Renal cortical epithelial cell (primary cell): Measurements from ENCODE around the gene ATP4A. TPM values are rescaled to one million over a fixed set of nuclear protein-coding genes. Genes with fewer than 3 reads are reported as not detected.

Source experiments
- DNase-seq: peaks from one replicate; pipeline ENCODE4 v3.0.0-alpha.2; 2011; ENCODE audit warnings: low read depth
- total RNA-seq: library from RNA; depleted of rRNA; stranded (reverse); fragments of >200 nt; gene quantifications from 2 replicates; pipeline ENCODE4 v1.2.3, GENCODE V29; 2014

Gene ATP4A
- total RNA-seq, 1 donor from 2014 or later: not detected

DNA sequence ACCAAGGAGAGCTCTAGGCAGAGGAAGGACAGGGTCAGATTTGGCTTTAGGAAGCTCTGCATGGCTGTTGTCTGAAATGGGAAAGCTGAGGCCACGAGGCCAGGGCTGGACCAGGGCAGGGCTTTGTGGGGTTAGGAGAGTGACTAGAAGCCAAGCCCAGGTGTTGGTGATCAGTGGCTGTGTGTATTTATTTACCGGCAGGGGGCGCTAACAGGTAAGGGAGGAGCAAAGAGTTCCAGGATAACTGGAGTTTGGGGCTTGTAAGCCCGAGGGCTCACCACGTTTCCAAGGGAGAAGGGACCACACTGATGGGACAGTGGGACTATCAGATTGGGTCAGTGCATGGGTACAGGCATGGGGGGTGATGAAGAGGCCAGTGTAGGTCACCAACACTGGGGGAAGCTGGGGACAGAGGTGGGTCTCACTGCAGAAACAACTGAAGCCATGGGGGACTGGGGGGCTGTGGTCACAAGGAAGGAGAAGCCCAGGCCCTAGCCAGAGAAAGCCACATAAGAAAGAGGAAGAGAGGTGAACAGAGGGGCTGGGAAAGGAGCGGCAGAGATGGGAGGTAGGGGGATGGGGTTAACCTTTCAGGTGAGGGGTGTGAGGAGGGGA, 14.2 kb downstream of the ATP4A start:
- DNase-seq: peak; percentile 40

DNA sequence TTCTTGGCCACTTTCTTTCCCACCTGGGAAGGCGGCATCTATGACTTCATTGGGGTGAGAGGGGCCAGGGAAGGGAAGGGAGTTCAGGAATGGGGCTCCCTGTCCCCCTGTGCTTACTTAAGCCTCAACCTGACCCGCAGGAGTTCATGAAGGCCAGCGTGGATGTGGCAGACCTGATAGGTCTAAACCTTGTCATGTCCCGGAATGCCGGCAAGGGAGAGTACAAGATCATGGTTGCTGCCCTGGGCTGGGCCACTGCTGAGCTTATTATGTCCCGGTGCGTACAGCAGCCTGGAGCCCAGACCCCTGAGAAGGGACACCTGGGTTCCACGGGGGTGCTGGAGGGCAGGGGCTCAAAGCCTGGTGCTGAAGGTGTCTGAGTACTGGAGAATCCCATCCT, 16.9 kb downstream of the ATP4A start:
- no peak for DNase-seq

DNA sequence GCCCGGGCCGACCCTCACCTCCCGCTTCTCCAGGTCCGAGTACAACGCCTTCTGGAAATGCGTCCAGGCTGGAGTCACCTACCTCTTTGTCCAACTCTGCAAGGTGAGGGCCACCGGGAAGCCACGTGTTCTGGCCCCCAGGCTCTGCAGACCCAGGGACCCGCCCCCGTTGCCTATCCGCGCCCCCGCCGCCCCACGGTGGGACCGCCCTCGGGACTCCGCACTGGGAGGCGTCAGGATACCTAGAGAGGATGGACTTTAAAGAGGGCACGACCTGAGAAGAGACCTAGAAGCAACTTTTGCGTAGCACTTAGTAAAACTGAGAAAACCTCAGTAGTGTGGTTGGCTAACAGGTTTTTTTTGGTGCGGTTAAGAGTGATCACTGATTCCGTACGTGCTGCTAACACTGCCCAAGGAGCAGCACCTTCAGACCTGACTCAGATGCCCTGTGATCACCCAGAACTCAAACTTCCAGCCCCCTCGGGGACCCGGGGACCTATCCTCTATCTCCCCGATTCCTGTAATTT, 17.5 kb downstream of the ATP4A start:
- DNase-seq: no peak

DNA sequence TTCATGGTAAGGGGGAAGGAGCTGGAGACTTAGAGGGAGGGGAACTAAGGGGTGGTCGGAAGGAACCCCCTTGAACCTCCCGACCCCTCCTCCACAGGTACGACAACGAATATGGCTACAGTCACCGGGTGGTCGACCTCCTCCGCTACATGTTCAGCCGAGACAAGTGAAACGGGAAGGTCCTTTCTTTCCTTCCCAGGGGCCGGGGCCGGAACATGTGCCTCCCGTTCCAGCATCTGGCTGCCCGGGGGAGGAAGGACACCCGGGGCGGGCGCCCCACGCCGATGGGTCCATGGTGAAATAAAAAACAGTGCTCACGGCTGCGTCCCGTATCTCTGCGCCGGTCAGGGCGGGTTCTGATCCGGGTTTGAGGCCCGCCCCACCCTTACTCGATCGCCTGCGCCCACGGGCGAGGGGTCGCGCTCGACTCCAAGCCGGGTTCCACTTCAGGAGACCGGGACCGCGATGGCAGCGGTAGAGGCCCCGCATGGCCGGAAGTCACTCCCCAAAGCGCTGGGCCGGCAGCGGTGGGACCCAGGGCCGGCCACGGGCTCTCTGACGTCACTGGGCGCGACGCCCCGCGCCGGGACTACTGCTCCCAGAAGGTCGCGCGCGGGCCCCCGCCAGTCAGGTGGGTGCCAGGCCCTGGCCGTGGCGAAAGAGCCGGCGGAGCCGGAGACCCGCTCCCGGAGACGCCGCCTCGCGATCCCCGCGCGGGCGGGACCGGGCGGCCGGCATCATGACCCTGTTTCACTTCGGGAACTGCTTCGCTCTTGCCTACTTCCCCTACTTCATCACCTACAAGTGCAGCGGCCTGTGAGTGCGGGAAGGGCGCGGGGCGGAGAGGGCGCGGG, 18.2 kb downstream of the ATP4A start, which contains the start of gene TMEM147:
TMEM147 (plus strand) TSS at position 626 of the 854 bp plus-strand sequence; CDS start at position 740, 114 bp downstream.
- peak; percentile 57 for DNase-seq

DNA sequence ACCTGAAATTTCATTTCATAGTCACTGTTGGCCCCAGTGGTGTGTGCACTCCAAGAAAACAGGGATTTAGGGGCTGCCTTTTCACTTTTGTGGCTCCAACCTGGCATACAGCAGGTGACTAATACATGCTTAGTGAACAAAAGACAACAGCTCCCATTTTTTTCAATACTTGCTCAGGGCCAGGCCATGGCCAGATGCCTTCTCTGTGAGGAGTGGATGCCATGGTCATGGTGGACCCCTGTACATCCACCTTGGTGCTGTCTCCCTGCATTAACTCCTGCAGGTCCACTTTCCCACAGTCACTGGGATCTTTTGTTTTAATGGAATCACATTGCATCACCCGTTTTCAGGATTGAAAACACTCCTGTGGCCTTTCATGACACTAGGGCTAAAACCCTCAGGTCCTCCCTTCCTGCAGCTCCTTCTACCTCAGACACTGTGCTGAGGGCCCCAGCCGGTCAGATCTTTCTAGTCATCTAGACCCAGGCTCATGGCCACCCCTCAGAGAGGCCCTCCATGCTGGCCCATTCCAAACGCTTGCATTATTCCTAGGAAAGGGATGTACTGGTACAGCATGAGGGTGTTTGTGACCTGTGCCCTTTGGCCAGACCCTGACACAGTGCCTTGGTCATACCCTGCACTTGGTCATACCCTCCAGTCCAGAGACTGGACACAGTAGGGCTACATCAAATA, 19.2 kb downstream of the ATP4A start:
- no peak for DNase-seq

DNA sequence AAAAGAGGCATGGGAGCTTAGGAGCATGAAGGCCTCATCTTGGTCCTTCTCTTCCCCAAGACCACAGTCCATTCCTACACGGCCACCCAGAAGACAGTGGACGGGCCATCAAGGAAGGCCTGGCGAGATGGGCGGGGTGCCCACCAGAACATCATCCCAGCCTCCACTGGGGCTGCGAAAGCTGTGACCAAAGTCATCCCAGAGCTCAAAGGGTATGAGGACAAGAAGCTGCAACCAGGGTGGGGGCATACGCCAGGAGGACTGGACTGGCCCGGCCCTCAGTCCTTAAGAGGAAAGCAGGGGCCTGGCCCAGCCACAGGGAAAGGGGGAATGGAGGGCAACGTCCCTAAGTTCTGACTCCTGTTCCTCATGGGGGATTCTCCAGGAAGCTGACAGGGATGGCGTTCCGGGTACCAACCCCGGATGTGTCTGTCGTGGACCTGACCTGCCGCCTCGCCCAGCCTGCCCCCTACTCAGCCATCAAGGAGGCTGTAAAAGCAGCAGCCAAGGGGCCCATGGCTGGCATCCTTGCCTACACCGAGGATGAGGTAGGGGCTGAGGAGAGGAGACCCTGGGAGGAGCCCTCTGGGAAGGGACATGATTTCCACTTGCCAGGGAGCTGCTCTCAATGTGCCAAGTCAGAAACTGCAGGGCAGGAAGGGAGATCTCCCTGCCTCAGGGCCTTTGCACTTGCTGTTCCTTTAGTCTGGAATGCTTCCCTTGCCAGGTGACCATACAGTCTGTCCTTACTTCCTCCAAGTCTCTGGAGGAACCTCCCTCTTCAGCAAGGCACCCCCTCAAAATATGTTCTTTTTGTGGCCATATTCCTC, 20.0 kb downstream of the ATP4A start:
- no peak for DNase-seq

DNA sequence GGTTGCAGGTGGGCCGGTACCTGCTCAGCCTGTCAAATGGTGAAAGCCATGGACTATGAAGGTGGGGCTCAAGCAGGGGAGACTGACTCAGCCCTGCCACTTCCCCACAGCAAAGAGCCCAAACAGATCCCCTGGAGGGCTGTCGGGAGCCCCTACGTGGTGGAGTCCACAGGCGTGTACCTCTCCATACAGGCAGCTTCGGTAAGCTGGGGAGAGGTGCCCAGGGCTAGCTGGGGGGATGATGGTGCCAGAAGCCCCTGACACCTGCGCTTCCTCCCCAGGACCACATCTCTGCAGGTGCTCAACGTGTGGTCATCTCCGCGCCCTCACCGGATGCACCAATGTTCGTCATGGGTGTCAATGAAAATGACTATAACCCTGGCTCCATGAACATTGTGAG, 21.2 kb downstream of the ATP4A start:
- DNase-seq: no peak

DNA sequence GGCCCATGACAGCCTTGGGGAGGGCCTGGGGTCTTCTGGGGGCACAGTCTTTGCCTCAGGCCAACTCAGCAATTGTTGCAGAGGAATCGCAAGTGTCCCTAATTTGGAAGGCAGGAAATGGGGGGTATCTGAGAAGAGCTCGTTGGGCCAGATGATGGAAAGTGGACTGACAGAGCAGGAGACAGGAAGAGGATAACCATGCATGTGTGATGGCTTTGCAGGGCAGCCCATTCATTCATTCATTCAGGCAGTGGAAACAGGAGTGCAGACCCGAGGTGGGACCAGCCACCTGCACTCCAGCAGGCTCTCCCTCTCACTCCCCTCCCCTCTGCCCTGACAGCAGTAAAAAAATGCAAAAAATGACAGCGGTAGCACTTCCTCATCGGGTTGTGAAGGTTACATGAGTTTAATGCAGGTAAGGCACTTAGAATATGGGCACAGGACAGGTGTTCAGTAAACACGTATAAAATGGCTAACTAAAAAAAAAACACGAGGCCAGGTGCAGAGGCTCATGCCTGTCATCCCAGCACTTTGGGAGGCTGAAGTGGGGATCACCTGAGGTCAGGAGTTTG, 23.0 kb downstream of the ATP4A start:
- no peak for DNase-seq

DNA sequence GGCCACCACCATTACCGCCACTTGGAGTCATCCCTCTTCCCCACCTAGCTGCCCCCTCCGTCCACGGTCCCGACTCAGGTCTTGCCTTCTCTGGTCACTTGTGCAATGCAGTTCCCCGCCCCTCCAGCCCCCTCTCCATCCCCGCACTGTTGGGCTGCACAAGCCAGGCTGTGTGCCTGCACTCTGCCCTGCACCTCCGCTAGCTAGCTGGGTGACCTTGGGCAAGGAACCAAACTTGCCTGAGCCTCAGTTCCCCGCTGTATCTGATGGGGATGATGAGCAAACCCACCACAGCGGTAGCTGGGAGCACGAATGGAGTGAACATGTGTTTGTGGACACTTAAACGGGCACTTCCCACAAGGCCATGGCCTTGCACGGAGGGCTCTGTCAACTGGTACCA, 23.6 kb downstream of the ATP4A start:
- no peak for DNase-seq

DNA sequence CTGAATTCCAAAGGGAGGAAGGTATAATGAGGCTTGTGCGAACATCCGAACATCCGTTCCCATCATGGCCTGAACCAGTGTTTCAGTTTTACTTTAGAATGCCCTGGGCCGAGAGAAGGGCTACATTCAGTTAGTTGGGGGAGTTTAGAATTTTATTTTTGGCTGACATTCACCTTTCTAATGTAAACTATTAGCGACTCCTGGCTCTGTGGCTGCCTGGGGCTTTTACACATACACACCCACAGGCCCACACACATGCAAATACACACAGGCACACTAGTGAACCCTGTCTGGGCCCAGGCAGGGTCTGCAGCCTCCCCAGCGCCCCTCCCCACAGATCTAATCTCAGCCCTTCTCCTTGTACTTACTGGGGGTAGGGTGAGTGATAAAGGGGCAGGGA, 24.1 kb downstream of the ATP4A start:
- DNase-seq: no peak

DNA sequence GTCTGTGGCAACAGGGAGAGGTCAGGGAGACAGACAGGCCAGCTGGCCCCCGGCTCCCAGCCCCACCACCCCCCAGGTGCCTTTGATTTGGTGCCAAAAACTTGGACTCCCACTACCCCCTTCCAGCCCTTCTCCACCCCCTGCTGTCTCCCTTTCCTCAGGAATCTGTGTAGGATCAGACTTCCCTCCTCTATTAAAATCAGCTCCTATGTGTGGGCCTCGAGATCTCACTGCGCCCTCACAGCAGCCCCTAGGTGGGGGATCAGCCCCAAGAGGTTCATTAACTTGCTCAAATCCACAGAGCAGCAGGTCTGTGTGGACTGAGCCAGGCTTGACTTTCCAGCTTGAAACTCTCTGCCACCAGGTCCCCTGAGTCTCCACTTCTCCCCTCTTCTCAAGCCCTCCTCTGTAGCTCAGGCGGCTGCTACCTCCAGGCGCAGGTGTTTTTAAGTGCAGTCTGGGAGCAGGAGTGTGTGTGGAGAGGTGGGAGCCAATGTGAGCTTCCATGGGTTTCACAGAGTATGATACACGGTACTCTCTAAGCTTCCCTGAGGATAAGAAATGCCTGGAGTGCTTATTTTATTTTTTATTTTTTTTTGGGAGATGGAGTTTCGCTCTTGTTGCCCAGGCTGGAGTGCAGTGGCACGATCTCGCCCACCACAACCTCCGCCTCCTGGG, 28.5 kb downstream of the ATP4A start:
- no peak for DNase-seq

DNA sequence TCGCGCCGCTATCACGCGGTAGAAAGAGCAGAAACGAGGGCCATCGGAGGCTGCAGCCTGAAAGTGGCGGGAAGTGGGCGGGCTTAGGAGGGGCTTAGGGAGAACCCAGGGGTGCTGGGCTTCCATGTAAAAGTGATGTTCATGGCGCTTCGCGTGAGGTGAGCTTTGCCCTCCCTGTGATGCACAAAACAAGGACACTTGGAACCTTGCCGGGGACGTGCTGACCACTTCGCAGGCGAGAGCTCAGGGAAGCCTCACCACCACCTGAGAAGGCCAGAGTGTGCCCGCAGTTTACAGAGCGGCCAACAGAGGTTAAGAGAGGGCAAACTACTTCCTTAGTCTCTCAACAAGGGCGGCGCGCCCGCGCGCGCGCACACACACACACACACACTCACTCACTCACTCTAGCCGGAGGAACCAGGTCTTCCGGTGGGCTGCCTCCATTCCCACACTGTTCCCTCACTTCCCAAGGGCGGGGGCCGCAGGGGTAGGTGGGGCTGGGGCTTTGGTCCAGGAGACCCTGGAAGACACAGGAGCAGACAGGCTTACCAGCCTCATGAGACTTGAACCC, 29.6 kb downstream of the ATP4A start:
- DNase-seq: no peak

DNA sequence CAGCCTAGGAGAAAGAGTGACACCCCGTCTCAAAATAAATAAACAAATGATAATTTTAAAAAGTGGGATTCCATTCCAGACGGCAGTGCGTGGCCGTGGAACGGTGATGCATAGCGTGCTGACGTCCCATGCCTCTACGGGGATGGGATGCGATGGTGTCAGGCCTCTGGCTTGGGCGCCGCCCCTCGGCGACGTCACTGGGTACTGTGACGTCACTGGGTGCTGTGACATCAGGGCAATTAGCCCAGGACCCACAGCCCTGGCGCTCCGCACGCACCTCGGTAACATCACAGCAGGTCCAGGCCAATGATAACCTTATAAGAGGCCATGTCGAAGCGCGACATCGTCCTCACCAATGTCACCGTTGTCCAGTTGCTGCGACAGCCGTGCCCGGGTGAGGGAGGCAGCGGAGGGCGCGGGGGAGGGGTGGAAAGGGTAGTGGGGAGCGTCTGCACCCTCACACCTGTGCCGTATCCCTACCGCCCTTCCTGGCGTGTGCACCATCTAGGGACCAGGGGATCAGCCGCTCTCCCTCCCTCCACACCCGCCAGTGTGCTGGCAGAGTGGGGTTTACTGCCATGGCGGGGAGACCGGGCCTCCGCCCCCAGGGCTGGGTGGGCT, 30.1 kb downstream of the ATP4A start, which contains the start of gene GAPDHS:
GAPDHS (plus strand) TSS at position 256 of the 621 bp plus-strand sequence; CDS start at position 328, 72 bp downstream.
- no peak for DNase-seq

DNA sequence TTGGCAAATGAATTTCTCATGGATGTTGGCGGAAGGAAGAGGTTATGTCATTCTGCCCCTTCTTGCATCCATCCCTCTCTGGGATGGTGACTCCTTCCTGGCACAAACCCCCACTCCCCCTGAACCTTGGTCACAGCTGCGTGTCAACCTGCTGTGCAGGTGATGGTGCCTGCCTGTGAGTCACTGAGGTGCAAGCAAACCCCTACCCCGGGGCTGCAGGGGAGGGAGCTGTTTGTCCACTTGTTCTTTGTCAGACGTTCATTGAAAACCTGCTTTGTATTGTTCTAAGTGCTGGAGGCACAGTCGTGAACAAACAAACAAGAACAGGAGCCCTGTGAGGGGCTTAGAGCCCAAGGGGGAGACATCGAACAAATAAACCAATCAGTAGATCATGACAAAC, 32.2 kb downstream of the ATP4A start:
- no peak for DNase-seq

DNA sequence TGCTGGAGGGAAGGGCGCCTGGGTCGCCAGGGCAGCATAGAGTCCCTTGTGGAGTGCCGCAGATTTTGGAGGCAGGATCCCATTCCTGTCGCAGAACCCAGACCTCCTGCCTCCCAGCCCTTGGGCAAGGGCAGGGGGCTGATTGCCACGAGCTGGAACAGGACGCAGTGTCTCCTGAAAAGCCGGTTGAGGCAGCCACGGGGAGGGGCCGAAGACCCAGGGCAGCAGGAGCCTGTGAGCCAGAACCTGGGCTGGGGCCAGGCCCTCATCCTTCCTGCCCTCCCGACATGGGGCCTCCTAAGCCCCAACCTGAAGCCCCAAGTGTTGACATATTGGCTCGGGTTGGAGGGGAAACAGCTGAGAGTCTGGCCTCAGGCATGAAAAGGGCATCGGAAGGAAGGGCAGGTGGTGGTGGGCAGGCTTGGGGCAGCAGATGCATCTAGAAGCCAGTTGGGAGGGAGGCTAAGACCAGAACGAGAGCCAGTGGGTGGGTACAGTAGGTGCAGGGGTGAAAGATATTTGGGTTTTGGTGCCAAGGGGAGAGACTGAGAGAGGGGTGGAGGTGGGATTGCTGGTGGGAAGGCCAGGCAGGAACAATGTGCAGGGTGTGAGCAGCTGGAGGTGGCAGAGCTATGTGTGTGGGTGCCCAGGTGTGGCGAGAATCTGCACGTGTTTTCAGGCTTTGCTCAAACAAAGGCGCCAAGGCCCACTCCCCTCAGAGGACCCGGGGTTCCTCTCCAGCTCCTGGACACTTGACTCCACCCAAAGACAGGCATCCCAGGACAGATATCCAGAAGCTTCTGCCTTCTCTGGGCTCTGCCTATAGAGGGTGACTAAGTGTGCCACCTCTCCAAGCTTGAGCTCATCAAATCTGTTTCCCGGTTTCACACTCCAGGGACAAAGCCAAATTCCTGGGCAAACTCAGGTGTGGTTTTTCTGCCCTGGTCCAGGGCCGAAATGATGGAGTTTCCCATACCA, 33.9 kb downstream of the ATP4A start:
- DNase-seq: no peak

DNA sequence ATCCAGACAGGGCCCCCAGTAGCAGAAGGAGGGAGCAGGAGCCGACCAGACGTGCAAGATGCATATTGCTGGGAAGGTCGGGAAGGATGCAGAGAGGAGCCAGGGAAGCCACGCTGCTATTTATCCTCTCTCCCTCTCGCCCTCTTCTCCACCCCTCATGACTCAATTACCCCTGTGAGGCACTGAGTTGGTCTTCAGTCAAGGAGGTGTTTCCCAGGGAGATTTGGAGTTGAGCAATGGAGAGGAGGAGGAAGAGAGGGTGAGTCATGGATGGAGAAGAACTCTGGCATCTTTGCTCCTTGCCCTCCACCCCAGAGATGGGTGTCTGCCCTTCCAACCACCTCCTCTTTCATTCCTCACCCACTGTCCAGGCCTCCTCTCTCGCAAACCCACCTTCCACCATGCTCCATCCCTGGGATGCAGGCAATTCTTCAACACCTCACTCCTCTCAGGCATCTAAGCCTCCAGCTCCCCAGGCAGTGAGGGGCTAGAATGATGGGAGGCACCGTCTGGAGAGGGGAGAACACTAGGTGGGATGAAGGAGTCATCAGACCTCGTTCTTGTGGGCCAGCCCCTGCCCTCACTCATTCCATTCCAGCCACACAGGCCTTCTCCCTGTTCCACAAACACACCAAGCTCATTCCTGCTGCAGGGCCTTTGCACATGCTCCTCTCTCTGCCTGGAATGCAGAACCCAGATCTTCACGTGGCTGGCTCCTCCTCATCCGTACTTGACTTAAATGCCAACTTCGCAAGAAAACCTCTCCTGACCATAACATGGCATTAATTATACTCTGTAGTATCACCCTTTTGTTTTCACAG, 35.0 kb downstream of the ATP4A start, which contains the start of gene SBSN:
SBSN (minus strand) TSS at position 94 of the 821 bp plus-strand sequence; CDS start at position 64, 30 bp downstream.
- DNase-seq: peak; percentile 43

DNA sequence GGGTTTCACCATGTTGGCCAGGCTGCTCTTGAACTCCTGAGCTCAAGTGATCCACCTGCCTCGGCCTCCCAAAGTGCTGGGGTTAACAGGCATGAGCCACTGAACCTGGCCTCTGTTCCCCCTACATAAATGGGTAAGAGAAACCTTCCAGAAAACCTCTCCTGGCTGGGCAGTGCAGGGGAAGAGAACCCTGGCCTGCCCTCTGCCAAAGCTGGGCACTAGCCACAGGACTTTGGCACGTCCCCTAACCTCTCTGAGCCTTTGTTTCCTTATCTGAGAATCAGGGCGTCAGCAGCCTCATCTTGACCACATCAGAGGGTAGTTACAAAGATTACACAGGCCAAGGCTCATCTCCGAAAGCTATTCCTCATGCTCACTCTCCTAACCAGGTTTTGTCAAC, 37.6 kb downstream of the ATP4A start:
- no peak for DNase-seq
